DOHH2 (cell line): Measurements from ENCODE around the gene HAPLN3.

Source experiments
- CTCF ChIP-seq: fragments of 200-600 bp; sonication (generic); IDR thresholded peaks from one replicate; pipeline ENCODE4 v1.5.1; 2014; ENCODE audit warnings: antibody characterized with exemption, mild to moderate bottlenecking, low read depth, low read length; ENCODE audit not compliant: poor library complexity, severe bottlenecking
- EZH2phosphoT487 ChIP-seq: fragments of 200-600 bp; sonication (generic); IDR thresholded peaks from 2 replicates; pipeline ENCODE4 v1.6.1; 2017; ENCODE audit warnings: borderline replicate concordance, mild to moderate bottlenecking, antibody characterized with exemption, low read length, moderate library complexity, mixed read lengths

- TF ChIP-seq CTCF (no peak), EZH2phosphoT487 (no peak)
These were observed 17.9 kb downstream of the HAPLN3 start for GRCh38 chr15:88877415-88877814.
